Breast epithelium (tissue), 3 donors: Measurements from ENCODE around the gene RBM15.

Experiments
- CTCF ChIP-seq, 3 donors: fragments of 450-650 bp; IDR thresholded peaks; one replicate each; pipeline ENCODE4 v1.5.1; 2016 to 2017; ENCODE audit warnings: antibody characterized with exemption in 3 of 3, mild to moderate bottlenecking in 3 of 3, moderate library complexity in 3 of 3
- POLR2A ChIP-seq: fragments of 450-650 bp; IDR thresholded peaks from one replicate; pipeline ENCODE4 v1.6.1; 2016; ENCODE audit warnings: antibody characterized with exemption, mild to moderate bottlenecking, moderate library complexity
- POLR2AphosphoS5 ChIP-seq, 3 donors: sonication (generic); formaldehyde crosslinking; IDR thresholded peaks; one replicate each; pipeline ENCODE4 v1.6.1; 2017; ENCODE audit warnings: antibody characterized with exemption in 3 of 3

DNA sequence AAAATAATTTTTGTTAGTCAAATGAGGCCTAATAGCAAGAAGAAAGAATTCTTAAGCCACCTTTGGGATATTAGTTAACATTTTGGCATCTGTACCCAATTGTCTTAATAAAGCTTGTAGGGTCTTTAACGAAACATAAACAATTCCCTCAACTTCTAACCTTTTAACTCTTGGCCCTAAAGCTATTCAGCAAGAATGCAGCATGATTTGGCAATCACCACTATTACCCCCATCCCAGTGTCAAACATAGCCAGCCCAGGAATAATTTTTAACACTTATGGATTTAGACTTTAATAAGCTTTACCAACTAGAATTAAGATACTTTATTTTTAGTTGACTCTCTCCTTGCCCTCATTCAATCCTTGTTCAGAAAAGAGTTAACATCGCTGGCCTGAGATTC is 54.1 kb downstream of the RBM15 start:
- no peak for TF ChIP-seq POLR2AphosphoS5 (IDR thresholded peaks at IDR 0.05)
- no peak for TF ChIP-seq CTCF (IDR thresholded peaks at IDR 0.05)
- TF ChIP-seq POLR2A, result no peak
